ENCODE results near the gene PHACTR1.

GRCh38 chr6:12782136-12782535 is 65.6 kb downstream of the PHACTR1 start:
- no peak for TF ChIP-seq CTCF (IDR thresholded peaks at IDR 0.05)
- no peak for TF ChIP-seq EMX1 (CRISPR knock-in tag; IDR thresholded peaks at IDR 0.05)
- TF ChIP-seq ESRRA (CRISPR knock-in tag; IDR thresholded peaks at IDR 0.05; ENCODE audit: borderline replicate concordance): no peak

Data from WTC11 (cell line).